Measurements from ENCODE around the gene ILF3. TPM values are rescaled to one million over a fixed set of nuclear protein-coding genes. Genes with fewer than 3 reads are reported as not detected.

ILF3 gene
- total RNA-seq, 1 donor from 2014 or later = 524 TPM

DNA sequence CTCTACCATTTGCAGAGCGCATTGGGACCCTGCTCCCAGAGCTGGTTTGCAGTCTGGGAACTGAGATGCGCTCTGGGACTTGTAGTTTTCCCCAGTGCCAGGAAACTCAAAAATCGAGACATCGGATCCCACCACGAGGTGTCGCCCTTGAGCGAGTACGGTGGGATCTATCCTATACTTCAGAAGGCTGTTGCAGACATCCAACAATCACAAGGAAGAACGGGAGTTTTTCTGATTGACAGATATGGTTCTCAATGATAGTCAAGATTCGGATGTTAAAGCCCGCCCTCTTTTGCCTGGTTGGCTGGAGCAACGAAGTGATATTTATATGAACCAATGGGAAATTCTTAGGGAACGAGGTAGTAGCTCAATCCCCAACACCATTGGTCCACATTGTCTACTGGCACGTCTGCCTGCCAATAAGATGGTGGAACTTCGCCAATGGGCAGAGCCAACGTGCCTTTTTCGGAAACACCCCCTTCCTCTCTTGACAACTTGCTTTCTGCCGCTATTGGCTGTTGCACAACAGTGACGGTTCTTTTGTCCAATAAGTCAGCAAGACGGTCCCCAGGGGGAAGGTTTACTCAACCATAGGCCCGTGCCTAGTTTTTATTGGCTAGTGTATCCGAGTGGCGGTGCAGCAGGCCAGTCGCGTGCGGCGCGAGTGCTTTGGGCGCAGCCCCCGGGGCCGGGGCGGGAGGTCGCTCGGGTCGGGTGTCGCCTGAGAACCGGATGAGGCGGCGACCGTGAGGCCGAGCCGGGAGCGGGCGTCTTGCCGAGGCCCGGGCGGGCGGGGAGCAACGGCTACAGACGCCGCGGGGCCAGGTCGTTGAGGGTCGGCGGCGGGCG lies 63.4 kb downstream of the ILF3 start, which contains the start of gene DNM2:
Gene DNM2, plus strand, starts transcription at position 724 of the 849 bp plus-strand sequence. CDS start 164 bp downstream, outside the sequence.
- H3K36me3 Mint-ChIP-seq = peaks cover 3% of the 10 kb centered on the region
- peak; percentile 98 for DNase-seq (ENCODE audit: extremely low spot score, unreplicated experiment)
- peak within 1 kb of the TSS; percentile 88 for H3K27ac Mint-ChIP-seq
- no peaks in the 10 kb centered on the region for H3K27me3 Mint-ChIP-seq
- peaks cover 12% of the 10 kb centered on the region for H3K4me1 Mint-ChIP-seq (ENCODE audit: unreplicated experiment)
- H3K9me3 Mint-ChIP-seq = no peaks in the 10 kb centered on the region
- H3K4me3 Mint-ChIP-seq = peak within 1 kb of the TSS; percentile 97
- TF ChIP-seq, protein P1, sequence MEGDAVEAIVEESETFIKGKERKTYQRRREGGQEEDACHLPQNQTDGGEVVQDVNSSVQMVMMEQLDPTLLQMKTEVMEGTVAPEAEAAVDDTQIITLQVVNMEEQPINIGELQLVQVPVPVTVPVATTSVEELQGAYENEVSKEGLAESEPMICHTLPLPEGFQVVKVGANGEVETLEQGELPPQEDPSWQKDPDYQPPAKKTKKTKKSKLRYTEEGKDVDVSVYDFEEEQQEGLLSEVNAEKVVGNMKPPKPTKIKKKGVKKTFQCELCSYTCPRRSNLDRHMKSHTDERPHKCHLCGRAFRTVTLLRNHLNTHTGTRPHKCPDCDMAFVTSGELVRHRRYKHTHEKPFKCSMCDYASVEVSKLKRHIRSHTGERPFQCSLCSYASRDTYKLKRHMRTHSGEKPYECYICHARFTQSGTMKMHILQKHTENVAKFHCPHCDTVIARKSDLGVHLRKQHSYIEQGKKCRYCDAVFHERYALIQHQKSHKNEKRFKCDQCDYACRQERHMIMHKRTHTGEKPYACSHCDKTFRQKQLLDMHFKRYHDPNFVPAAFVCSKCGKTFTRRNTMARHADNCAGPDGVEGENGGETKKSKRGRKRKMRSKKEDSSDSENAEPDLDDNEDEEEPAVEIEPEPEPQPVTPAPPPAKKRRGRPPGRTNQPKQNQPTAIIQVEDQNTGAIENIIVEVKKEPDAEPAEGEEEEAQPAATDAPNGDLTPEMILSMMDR (conservative IDR thresholded peaks at IDR 0.05) = peak; percentile 92

DNA sequence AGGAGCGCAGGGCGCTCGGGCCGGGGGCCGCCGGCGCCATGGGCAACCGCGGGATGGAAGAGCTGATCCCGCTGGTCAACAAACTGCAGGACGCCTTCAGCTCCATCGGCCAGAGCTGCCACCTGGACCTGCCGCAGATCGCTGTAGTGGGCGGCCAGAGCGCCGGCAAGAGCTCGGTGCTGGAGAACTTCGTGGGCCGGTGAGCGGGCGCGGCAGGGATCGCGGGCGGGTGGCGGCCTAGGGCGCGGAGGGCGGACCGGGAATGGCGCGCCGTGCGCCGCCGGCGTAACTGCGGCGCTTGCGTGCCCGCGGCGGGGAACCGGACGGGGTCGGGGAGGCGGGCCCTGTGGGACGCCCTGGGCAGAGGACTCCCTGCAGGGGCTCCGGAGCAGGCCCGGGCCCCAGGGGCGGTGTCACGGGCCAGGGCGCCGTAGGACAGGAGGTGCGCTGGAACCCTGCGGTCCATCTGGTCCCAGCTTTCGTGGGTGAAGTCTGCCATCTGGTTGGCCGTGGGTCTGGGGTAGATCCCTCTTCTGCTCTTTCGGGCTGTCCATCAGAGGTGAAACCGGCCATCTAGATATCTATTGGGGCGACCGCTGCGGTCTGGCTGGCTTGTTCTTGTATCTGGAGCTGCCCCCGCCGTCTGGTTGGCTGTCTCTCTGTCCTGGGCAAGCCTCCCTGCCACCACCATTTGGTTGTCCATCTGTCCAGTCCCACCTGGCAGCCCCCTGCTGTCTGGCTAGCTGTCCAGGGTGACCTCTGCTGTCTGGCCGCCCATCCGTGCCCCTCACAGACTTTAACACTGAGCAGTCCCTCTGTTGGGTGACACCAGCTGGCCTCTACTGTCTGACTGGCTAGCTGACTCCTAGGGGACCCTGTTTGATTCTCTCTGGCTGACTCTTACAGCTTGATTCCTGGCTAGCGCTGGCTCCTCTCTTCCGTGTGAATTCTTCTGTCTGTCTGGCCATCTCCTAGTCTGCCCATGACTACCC lies 64.4 kb downstream of the ILF3 start:
- TF ChIP-seq, protein P1 (conservative IDR thresholded peaks at IDR 0.05) = no peak
- peaks cover 12% of the 10 kb centered on the region for H3K4me1 Mint-ChIP-seq (ENCODE audit: unreplicated experiment)
- DNase-seq (ENCODE audit: extremely low spot score, unreplicated experiment) = no peak
- H3K36me3 Mint-ChIP-seq = peaks cover 3% of the 10 kb centered on the region
- no peaks in the 10 kb centered on the region for H3K27me3 Mint-ChIP-seq
- H3K9me3 Mint-ChIP-seq = no peaks in the 10 kb centered on the region
- H3K4me3 Mint-ChIP-seq = peak overlapping the region; percentile 97
- peak overlapping the region; percentile 87 for H3K27ac Mint-ChIP-seq

DNA sequence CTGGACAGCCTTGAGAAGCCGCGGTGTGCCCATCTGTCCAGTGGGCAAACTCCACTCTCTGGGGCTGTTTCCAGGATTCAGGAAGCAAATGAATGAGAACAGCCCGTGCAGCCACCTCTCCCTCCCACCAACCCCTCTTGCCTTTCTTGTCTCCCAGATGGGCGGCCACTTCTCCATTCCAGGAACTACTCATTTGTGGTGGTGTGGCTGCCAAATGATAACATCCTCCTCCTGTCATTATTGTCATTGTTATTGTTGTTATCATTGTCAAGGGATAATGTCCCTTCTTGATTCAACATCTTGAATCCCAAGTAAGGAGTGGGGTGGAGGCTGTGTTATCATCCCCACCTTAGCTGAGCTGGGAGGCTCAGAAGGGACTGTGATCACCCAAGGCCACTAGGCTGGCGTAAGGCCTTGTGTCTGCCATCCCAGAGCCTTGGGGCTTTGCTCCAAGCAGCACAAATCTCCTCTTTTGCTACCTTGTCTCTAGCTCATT lies 65.4 kb downstream of the ILF3 start:
- Mint-ChIP-seq H3K4me1 (ENCODE audit: unreplicated experiment) (peaks cover 17% of the 10 kb centered on the region), H3K27ac (peak overlapping the region; percentile 81), H3K4me3 (peak overlapping the region; percentile 97), H3K9me3 (no peaks in the 10 kb centered on the region), H3K36me3 (peaks cover 3% of the 10 kb centered on the region), H3K27me3 (no peaks in the 10 kb centered on the region)
- DNase-seq (ENCODE audit: extremely low spot score, unreplicated experiment) = no peak
- TF ChIP-seq, protein P1 (conservative IDR thresholded peaks at IDR 0.05) = no peak

DNA sequence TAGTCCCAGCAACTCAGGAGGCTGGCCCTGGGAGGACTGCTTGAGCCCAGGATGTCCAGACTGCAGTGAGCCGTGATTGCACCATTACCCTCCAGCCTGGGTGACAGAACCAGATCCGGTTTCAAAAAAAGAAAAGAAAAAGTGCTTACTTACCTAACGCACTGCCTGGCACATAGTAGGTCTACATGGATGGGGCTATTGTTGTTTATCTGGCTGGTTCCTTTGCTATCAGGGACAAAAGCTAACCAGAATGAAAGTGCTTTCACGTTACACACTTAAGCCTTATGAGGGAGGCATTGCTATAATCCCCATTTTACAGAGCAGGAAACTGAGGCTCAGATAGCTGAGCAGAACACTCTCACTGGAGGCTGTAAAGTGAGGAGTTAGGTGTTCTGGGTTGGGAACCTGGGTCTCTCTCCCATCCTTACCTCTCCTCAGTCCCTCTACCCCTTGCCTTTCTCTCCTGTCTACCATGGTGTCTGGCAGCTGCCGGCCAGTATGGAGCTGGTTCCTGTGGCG lies 66.5 kb downstream of the ILF3 start:
- Mint-ChIP-seq H3K27ac (no peak overlapping the region), H3K36me3 (peaks cover 3% of the 10 kb centered on the region), H3K9me3 (no peaks in the 10 kb centered on the region), H3K4me1 (ENCODE audit: unreplicated experiment) (peaks cover 22% of the 10 kb centered on the region), H3K27me3 (no peaks in the 10 kb centered on the region), H3K4me3 (peak overlapping the region; percentile 45)
- DNase-seq (ENCODE audit: extremely low spot score, unreplicated experiment) = no peak
- TF ChIP-seq, protein P1 (conservative IDR thresholded peaks at IDR 0.05) = no peak

DNA sequence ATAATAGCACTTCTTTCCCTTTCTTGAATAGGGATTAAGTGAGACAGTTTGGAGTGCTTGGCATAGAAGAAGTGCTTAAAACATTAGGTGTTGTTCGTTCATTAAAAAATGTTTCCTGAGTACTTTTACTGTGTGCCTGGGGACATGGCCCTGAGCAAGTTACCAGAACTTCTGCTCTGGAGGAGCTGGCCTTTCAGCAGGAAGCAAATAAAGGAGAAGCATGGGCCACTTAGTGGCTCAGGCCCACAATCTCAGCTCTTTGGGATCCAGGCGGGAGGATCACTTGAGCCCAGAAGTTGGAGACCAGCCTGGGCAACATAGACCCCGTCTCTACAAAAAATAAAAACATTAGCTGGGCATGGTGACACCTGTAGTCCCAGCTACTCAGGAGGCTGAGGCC lies 69.4 kb downstream of the ILF3 start:
- H3K27me3 Mint-ChIP-seq = no peaks in the 10 kb centered on the region
- no peak overlapping the region for H3K27ac Mint-ChIP-seq
- no peak for DNase-seq (ENCODE audit: extremely low spot score, unreplicated experiment)
- H3K36me3 Mint-ChIP-seq = peaks cover 6% of the 10 kb centered on the region
- TF ChIP-seq, protein P1 (conservative IDR thresholded peaks at IDR 0.05) = no peak
- no peak overlapping the region for H3K4me3 Mint-ChIP-seq
- peaks cover 29% of the 10 kb centered on the region for H3K4me1 Mint-ChIP-seq (ENCODE audit: unreplicated experiment)
- H3K9me3 Mint-ChIP-seq = no peaks in the 10 kb centered on the region
